GM19240 (cell line): ENCODE data around the gene TRDN.

ENCODE experiments used
- DNase-seq: peaks from one replicate; pipeline ENCODE4 v3.0.0; 2011; ENCODE audit warnings: low spot score; ENCODE audit not compliant: insufficient read length

Gene TRDN

GRCh38 chr6:123189816-123190215 is 446.9 kb downstream of the TRDN start:
- no peak for DNase-seq

- DNase-seq: no peak
These were observed 453.8 kb downstream of the TRDN start for GRCh38 chr6:123182998-123183397.

GRCh38 chr6:123176706-123177105 is 460.0 kb downstream of the TRDN start:
- no peak for DNase-seq

- no peak for DNase-seq
These were observed 465.2 kb downstream of the TRDN start for GRCh38 chr6:123171341-123172115.

GRCh38 chr6:123169774-123170095 is 467.0 kb downstream of the TRDN start:
- no peak for DNase-seq

GRCh38 chr6:123168892-123169773 is 467.6 kb downstream of the TRDN start:
- DNase-seq: no peak

GRCh38 chr6:123168466-123168865 is 468.3 kb downstream of the TRDN start:
- DNase-seq: no peak
